ENCODE results near the gene LRRC36. TPM values are rescaled to one million over a fixed set of nuclear protein-coding genes. Genes with fewer than 3 reads are reported as not detected.
A peak's percentile ranks its signal among the peaks of the same experiment; 100 is the strongest.

Gene LRRC36
- total RNA-seq, 1 donor from 2014 or later: not detected

- Histone ChIP-seq H3K27ac (ENCODE audit: low read depth, low read length) (no peak overlapping the region), H3K9ac (ENCODE audit: low read depth in 1 of 3, low read length in 3 of 3) (no peak overlapping the region), H3K27me3 (ENCODE audit: control insufficient read depth in 3 of 3, insufficient read depth in 3 of 3, low read length in 3 of 3) (peaks cover 0 to 9% (median 0%) of the 10 kb centered on the region in 3 donors), H3K4me1 (ENCODE audit: control insufficient read depth in 3 of 3, insufficient read depth in 3 of 3, low read length in 3 of 3) (peaks cover 2 to 6% (median 5%) of the 10 kb centered on the region in 3 donors), H3K4me3 (ENCODE audit: low read length in 3 of 3) (no peak overlapping the region), H3K9me3 (ENCODE audit: control insufficient read depth in 3 of 3, low read length in 3 of 3) (no peaks in the 10 kb centered on the region), H3K36me3 (ENCODE audit: control insufficient read depth in 3 of 3, insufficient read depth in 3 of 3, low read length in 3 of 3) (no peaks in the 10 kb centered on the region)
Measured at GRCh38 chr16:67296420-67296819, 30.2 kb upstream of the LRRC36 start.

GRCh38 chr16:67298277-67298676, 28.3 kb upstream of the LRRC36 start:
- H3K27me3 ChIP-seq (ENCODE audit: control insufficient read depth in 3 of 3, insufficient read depth in 3 of 3, low read length in 3 of 3): peaks cover 0 to 9% (median 0%) of the 10 kb centered on the region in 3 donors
- H3K9ac ChIP-seq (ENCODE audit: low read depth in 1 of 3, low read length in 3 of 3): no peak overlapping the region
- no peak overlapping the region for H3K4me3 ChIP-seq (ENCODE audit: low read length in 3 of 3)
- no peaks in the 10 kb centered on the region for H3K9me3 ChIP-seq (ENCODE audit: control insufficient read depth in 3 of 3, low read length in 3 of 3)
- H3K4me1 ChIP-seq (ENCODE audit: control insufficient read depth in 3 of 3, insufficient read depth in 3 of 3, low read length in 3 of 3): peaks cover 2 to 10% (median 8%) of the 10 kb centered on the region in 3 donors
- no peaks in the 10 kb centered on the region for H3K36me3 ChIP-seq (ENCODE audit: control insufficient read depth in 3 of 3, insufficient read depth in 3 of 3, low read length in 3 of 3)
- H3K27ac ChIP-seq (ENCODE audit: low read depth, low read length): no peak overlapping the region

GRCh38 chr16:67299269-67299668, 27.3 kb upstream of the LRRC36 start:
- Histone ChIP-seq H3K9ac (ENCODE audit: low read depth in 1 of 3, low read length in 3 of 3) (no peak overlapping the region), H3K36me3 (ENCODE audit: control insufficient read depth in 3 of 3, insufficient read depth in 3 of 3, low read length in 3 of 3) (no peaks in the 10 kb centered on the region), H3K27me3 (ENCODE audit: control insufficient read depth in 3 of 3, insufficient read depth in 3 of 3, low read length in 3 of 3) (peaks cover 0 to 5% (median 0%) of the 10 kb centered on the region in 3 donors), H3K4me1 (ENCODE audit: control insufficient read depth in 3 of 3, insufficient read depth in 3 of 3, low read length in 3 of 3) (peaks cover 2 to 10% (median 8%) of the 10 kb centered on the region in 3 donors), H3K27ac (ENCODE audit: low read depth, low read length) (no peak overlapping the region), H3K4me3 (ENCODE audit: low read length in 3 of 3) (no peak overlapping the region), H3K9me3 (ENCODE audit: control insufficient read depth in 3 of 3, low read length in 3 of 3) (no peaks in the 10 kb centered on the region)

- H3K36me3 ChIP-seq (ENCODE audit: control insufficient read depth in 3 of 3, insufficient read depth in 3 of 3, low read length in 3 of 3): no peaks in the 10 kb centered on the region
- no peak overlapping the region for H3K27ac ChIP-seq (ENCODE audit: low read depth, low read length)
- peak overlapping the region in 2 of 3 donors; percentile 40 to 60 for H3K9ac ChIP-seq (ENCODE audit: low read depth in 1 of 3, low read length in 3 of 3)
- H3K4me3 ChIP-seq (ENCODE audit: low read length in 3 of 3): no peak overlapping the region
- H3K4me1 ChIP-seq (ENCODE audit: control insufficient read depth in 3 of 3, insufficient read depth in 3 of 3, low read length in 3 of 3): peaks cover 2 to 10% (median 8%) of the 10 kb centered on the region in 3 donors
- no peaks in the 10 kb centered on the region for H3K27me3 ChIP-seq (ENCODE audit: control insufficient read depth in 3 of 3, insufficient read depth in 3 of 3, low read length in 3 of 3)
- no peaks in the 10 kb centered on the region for H3K9me3 ChIP-seq (ENCODE audit: control insufficient read depth in 3 of 3, low read length in 3 of 3)
Measured at GRCh38 chr16:67301080-67301782, 25.4 kb upstream of the LRRC36 start.

- H3K27ac ChIP-seq (ENCODE audit: low read depth, low read length): no peak overlapping the region
- peaks cover 2 to 10% (median 8%) of the 10 kb centered on the region in 3 donors for H3K4me1 ChIP-seq (ENCODE audit: control insufficient read depth in 3 of 3, insufficient read depth in 3 of 3, low read length in 3 of 3)
- no peaks in the 10 kb centered on the region for H3K9me3 ChIP-seq (ENCODE audit: control insufficient read depth in 3 of 3, low read length in 3 of 3)
- H3K4me3 ChIP-seq (ENCODE audit: low read length in 3 of 3): no peak overlapping the region
- H3K9ac ChIP-seq (ENCODE audit: low read depth in 1 of 3, low read length in 3 of 3): no peak overlapping the region
- no peaks in the 10 kb centered on the region for H3K36me3 ChIP-seq (ENCODE audit: control insufficient read depth in 3 of 3, insufficient read depth in 3 of 3, low read length in 3 of 3)
- no peaks in the 10 kb centered on the region for H3K27me3 ChIP-seq (ENCODE audit: control insufficient read depth in 3 of 3, insufficient read depth in 3 of 3, low read length in 3 of 3)
Measured at GRCh38 chr16:67302076-67302475, 24.5 kb upstream of the LRRC36 start.

GRCh38 chr16:67302970-67303369, 23.6 kb upstream of the LRRC36 start:
- Histone ChIP-seq H3K9ac (ENCODE audit: low read depth in 1 of 3, low read length in 3 of 3) (no peak overlapping the region), H3K4me1 (ENCODE audit: control insufficient read depth in 3 of 3, insufficient read depth in 3 of 3, low read length in 3 of 3) (peaks cover 2 to 10% (median 8%) of the 10 kb centered on the region in 3 donors), H3K9me3 (ENCODE audit: control insufficient read depth in 3 of 3, low read length in 3 of 3) (no peaks in the 10 kb centered on the region), H3K27me3 (ENCODE audit: control insufficient read depth in 3 of 3, insufficient read depth in 3 of 3, low read length in 3 of 3) (no peaks in the 10 kb centered on the region), H3K27ac (ENCODE audit: low read depth, low read length) (no peak overlapping the region), H3K36me3 (ENCODE audit: control insufficient read depth in 3 of 3, insufficient read depth in 3 of 3, low read length in 3 of 3) (no peaks in the 10 kb centered on the region), H3K4me3 (ENCODE audit: low read length in 3 of 3) (no peak overlapping the region)

GRCh38 chr16:67304020-67304419, 22.6 kb upstream of the LRRC36 start:
- H3K9me3 ChIP-seq (ENCODE audit: control insufficient read depth in 3 of 3, low read length in 3 of 3): no peaks in the 10 kb centered on the region
- no peak overlapping the region for H3K27ac ChIP-seq (ENCODE audit: low read depth, low read length)
- H3K27me3 ChIP-seq (ENCODE audit: control insufficient read depth in 3 of 3, insufficient read depth in 3 of 3, low read length in 3 of 3): no peaks in the 10 kb centered on the region
- no peak overlapping the region for H3K9ac ChIP-seq (ENCODE audit: low read depth in 1 of 3, low read length in 3 of 3)
- peaks cover 2 to 10% (median 8%) of the 10 kb centered on the region in 3 donors for H3K4me1 ChIP-seq (ENCODE audit: control insufficient read depth in 3 of 3, insufficient read depth in 3 of 3, low read length in 3 of 3)
- no peaks in the 10 kb centered on the region for H3K36me3 ChIP-seq (ENCODE audit: control insufficient read depth in 3 of 3, insufficient read depth in 3 of 3, low read length in 3 of 3)
- no peak overlapping the region for H3K4me3 ChIP-seq (ENCODE audit: low read length in 3 of 3)

- H3K36me3 ChIP-seq (ENCODE audit: control insufficient read depth in 3 of 3, insufficient read depth in 3 of 3, low read length in 3 of 3): no peaks in the 10 kb centered on the region
Measured at GRCh38 chr16:67305216-67306071, 21.2 kb upstream of the LRRC36 start.

GRCh38 chr16:67310561-67310960, 16.1 kb upstream of the LRRC36 start:
- Histone ChIP-seq H3K9me3 (ENCODE audit: control insufficient read depth in 3 of 3, low read length in 3 of 3) (no peaks in the 10 kb centered on the region), H3K27ac (ENCODE audit: low read depth, low read length) (no peak overlapping the region), H3K27me3 (ENCODE audit: control insufficient read depth in 3 of 3, insufficient read depth in 3 of 3, low read length in 3 of 3) (no peaks in the 10 kb centered on the region), H3K9ac (ENCODE audit: low read depth in 1 of 3, low read length in 3 of 3) (no peak overlapping the region), H3K36me3 (ENCODE audit: control insufficient read depth in 3 of 3, insufficient read depth in 3 of 3, low read length in 3 of 3) (no peaks in the 10 kb centered on the region), H3K4me3 (ENCODE audit: low read length in 3 of 3) (no peak overlapping the region), H3K4me1 (ENCODE audit: control insufficient read depth in 3 of 3, insufficient read depth in 3 of 3, low read length in 3 of 3) (no peaks in the 10 kb centered on the region)

More at GRCh38 chr16:67305216-67306071, 21.2 kb upstream of the LRRC36 start:
- Histone ChIP-seq H3K4me3 (ENCODE audit: low read length in 3 of 3) (no peak overlapping the region), H3K9ac (ENCODE audit: low read depth in 1 of 3, low read length in 3 of 3) (no peak overlapping the region), H3K9me3 (ENCODE audit: control insufficient read depth in 3 of 3, low read length in 3 of 3) (no peaks in the 10 kb centered on the region), H3K4me1 (ENCODE audit: control insufficient read depth in 3 of 3, insufficient read depth in 3 of 3, low read length in 3 of 3) (peaks cover 2 to 10% (median 8%) of the 10 kb centered on the region in 3 donors), H3K27ac (ENCODE audit: low read depth, low read length) (no peak overlapping the region), H3K27me3 (ENCODE audit: control insufficient read depth in 3 of 3, insufficient read depth in 3 of 3, low read length in 3 of 3) (no peaks in the 10 kb centered on the region)

Measured in skeletal muscle tissue (tissue), 4 donors.